ENCODE results near the gene MEF2B.

Gene MEF2B

DNA sequence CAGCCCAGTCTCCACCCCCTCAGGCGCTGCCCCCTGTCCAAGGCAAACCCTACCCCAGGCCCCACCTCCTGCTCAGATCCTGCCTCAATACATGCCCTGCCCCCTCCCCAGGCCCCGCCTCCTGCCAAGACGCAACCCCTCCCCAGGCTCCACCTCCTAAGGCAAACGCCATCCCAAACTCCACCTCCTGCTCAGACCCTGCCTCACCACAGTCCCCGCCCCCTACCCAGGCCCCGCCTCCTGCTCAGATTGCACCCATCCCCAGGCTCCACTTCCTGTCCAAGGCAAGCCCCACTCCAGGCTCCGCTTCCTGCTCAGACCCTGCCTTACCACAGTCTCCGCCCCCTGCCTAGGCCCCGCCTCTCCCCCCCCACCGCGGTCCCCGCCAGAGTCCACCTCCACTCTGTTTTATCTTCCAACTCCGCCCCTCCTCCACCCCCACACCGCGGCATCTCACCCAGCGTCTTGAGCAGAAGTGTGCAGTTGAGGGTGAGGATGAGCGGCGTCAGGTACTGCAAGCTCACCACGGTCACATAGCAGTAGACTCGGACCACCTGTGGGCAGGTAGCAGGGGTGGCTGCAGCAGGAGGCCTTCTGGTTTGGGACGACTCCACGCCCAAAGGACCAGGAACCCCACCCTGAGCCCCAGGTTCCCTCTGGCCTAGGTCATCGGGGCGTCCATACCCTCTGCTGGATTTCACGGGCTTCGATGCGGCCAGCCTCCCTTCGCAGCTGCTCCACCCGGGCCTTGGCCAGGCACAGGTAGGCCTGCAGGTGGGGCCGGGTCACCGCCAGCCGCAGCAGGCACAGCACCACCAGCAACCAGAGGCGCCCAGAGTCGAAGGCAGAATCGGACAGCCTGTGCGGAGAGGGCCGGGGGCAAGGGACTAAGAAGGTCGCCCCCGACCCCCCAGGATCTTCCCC, 49.5 kb downstream of the MEF2B start:
- Histone ChIP-seq H3K4me3 (ENCODE audit: low read depth, low read length) (no peak overlapping the region), H3K36me3 (peaks cover 8% of the 10 kb centered on the region), H3K27ac (no peak overlapping the region), H3K27me3 (ENCODE audit: insufficient read depth, low read depth, severe bottlenecking) (no peaks in the 10 kb centered on the region), H3K9me3 (ENCODE audit: severe bottlenecking) (no peaks in the 10 kb centered on the region)
- peak; percentile 75 for DNase-seq
- no peak for TF ChIP-seq CTCF (IDR thresholded peaks at IDR 0.05; ENCODE audit: low read depth, low read length)

DNA sequence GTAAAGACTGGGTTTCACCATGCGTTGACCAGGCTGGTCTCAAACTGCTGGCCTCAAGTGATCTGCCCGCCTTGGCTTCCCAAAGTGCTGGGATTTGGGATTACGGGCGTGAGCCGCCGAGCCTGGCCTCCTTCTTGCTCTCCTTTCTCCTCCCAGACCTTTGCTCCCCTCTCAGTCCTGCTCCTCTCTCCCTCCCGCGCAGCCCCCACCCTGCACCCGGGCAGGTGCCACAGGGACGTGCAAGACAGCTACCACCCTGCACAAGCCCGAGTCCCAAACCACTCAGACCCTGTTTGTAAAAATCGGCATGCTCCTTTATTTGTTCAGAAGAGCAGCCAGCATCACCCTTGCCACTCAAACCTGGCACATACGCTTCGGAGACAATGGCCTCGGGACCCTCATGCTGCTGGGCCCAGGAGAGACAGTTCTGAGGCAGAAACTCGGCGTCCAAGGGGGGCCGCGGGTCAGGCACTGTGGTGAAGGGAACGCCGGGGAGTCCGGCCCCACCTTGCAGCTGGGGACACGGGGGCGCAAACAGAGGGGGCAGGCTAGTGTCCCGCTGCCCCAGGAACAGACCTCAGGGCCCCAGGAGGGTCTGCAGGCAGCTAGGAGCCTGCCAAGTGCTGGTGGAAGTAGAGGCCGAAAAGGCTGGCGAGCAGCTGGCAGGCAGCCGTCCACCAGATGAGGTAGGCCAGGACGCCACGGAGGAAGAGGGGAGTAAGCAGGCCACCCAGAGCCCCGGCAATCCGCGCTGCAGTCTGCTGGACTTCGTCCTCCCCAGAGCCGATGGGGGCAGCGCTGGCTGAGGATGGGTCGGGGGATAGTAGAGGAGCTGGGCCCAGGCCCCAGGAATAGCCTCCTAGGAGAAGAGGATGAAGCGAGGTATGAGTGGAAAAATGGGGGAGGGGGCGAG, 50.5 kb downstream of the MEF2B start:
- DNase-seq, result no peak
- Histone ChIP-seq H3K27ac (no peak overlapping the region), H3K9me3 (ENCODE audit: severe bottlenecking) (no peaks in the 10 kb centered on the region), H3K4me3 (ENCODE audit: low read depth, low read length) (no peak overlapping the region), H3K27me3 (ENCODE audit: insufficient read depth, low read depth, severe bottlenecking) (no peaks in the 10 kb centered on the region), H3K36me3 (peaks cover 8% of the 10 kb centered on the region)
- no peak for TF ChIP-seq CTCF (IDR thresholded peaks at IDR 0.05; ENCODE audit: low read depth, low read length)

DNA sequence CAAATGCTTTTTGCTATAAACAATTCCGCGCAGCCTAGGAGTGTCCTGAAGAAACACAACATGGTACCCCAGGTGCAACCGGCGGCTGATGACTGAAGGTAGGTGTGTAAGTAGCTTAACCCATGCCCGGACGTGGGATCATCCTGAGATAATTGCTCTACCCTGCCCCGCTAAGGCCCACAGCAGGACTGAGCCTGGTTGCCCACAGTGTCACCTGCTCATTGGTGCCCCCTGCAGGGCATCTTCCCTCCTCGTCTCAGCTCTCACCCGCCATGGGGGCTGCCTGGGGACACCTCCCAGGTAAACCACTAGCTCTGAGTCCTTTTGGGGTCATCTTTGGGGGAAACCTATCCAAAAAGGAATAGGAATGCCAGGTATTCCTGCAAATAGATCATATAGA, 54.1 kb downstream of the MEF2B start:
- no peaks in the 10 kb centered on the region for H3K9me3 ChIP-seq (ENCODE audit: severe bottlenecking)
- TF ChIP-seq CTCF (IDR thresholded peaks at IDR 0.05; ENCODE audit: low read depth, low read length), result peak; percentile 91
- no peak overlapping the region for H3K27ac ChIP-seq
- no peak overlapping the region for H3K4me3 ChIP-seq (ENCODE audit: low read depth, low read length)
- H3K36me3 ChIP-seq, result peaks cover 8% of the 10 kb centered on the region
- no peaks in the 10 kb centered on the region for H3K27me3 ChIP-seq (ENCODE audit: insufficient read depth, low read depth, severe bottlenecking)
- peak; percentile 86 for DNase-seq

- TF ChIP-seq CTCF (IDR thresholded peaks at IDR 0.05; ENCODE audit: low read depth, low read length), result 0 out of 2 replicates have a peak, but pooled peaks have one; percentile 17
- no peaks in the 10 kb centered on the region for H3K36me3 ChIP-seq
- DNase-seq, result peak; percentile 70
- H3K9me3 ChIP-seq (ENCODE audit: severe bottlenecking), result no peaks in the 10 kb centered on the region
- no peaks in the 10 kb centered on the region for H3K27me3 ChIP-seq (ENCODE audit: insufficient read depth, low read depth, severe bottlenecking)
- H3K4me3 ChIP-seq (ENCODE audit: low read depth, low read length), result no peak overlapping the region
- peak overlapping the region; percentile 8; the same call in 1 of the 2 replicates for H3K27ac ChIP-seq
These were observed 56.9 kb downstream of the MEF2B start for GRCh38 chr19:19113040-19113626.

GRCh38 chr19:19111967-19112580, 58.0 kb downstream of the MEF2B start:
- DNase-seq, result no peak
- H3K9me3 ChIP-seq (ENCODE audit: severe bottlenecking), result no peaks in the 10 kb centered on the region
- H3K27me3 ChIP-seq (ENCODE audit: insufficient read depth, low read depth, severe bottlenecking), result no peaks in the 10 kb centered on the region
- no peak overlapping the region for H3K4me3 ChIP-seq (ENCODE audit: low read depth, low read length)
- H3K36me3 ChIP-seq, result no peaks in the 10 kb centered on the region
- no peak overlapping the region for H3K27ac ChIP-seq
- TF ChIP-seq CTCF (IDR thresholded peaks at IDR 0.05; ENCODE audit: low read depth, low read length), result no peak

Measured in WERI-Rb-1 (cell line).